HG03280 (cell line): ENCODE data around the gene SULT1C4.

Experiments
- ATAC-seq: cut with Tn5 transposase; IDR thresholded peaks from one replicate; pipeline ENCODE4 v1.9.1; 2021; ENCODE audit warnings: mild to moderate bottlenecking, moderate library complexity; ENCODE audit not compliant: unreplicated experiment

The SULT1C4 gene

DNA sequence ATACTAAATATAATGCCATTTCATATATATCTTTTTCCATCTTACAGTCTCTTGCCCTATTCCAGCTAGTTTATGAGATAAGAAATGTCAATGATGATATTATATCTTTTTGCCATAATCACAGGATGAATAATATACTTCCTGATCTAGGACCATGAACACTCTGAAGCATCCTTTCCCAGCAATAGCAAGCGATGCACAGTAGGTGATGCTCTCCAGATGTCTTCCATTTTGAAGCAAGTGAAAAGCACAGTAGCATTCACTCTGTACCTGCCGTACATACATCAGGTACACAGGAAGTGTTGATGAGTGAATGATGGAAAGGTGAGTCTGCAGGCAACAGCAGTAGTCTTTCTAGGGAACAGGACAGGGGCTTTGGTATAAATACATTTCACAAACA, 8.6 kb upstream of the SULT1C4 start:
- no peak for ATAC-seq

DNA sequence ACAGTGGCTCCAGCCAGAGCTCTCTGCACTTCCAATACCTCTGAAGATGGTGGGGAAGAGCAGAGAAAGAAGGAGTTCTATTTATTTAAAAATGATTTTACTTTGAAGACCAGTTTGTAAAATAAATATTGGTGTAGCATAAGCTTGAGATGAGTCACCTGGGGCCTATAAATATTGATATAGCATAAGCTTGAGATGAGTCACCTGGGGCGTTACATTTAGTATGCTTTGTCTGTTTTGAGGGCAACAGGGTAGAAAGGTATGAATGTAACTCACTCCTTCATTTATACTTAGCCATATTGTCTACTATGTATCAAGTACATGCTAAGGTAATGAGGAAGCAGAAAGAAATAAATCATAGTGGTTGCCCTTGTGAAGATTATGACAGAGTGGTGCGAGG, 7.7 kb upstream of the SULT1C4 start:
- ATAC-seq = no peak

DNA sequence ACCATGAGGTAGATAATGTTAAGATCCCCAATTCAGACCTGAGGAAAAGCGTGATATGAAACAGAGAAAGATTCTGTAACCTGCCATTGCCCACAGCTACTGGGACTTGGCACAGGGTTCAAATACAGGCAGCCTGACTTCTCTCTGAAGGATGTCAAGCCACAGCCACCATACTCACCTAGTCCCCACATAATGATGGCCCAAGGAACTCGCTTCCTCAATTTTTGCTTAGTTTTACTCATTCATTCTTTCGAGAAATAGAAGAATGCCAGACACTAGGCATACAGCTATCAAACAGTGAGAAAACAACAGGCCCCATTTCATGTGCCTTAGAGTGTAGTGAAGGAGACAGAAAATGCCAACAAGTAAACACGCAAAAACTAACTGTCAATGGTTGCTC, 980 bp upstream of the SULT1C4 start:
- ATAC-seq = no peak

DNA sequence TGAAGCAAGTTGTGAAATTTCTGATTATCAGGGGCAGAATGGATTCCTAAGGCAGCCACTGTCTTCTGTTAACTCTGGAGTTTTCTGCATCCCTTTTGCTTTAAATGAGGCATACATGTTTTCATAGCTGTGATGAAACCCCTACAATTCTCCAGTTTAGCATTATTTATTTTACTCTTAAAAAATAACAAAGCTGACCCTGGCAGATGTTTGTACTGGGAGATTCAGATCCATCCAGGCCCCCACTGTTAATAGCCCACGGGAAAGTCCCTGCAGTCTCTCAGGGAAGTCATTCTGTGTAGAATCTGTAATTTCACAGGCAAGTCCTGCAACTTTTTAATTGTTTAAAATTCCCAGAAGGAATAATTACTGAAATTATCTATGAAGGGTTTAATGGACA, 353 bp upstream of the SULT1C4 start:
- no peak for ATAC-seq

DNA sequence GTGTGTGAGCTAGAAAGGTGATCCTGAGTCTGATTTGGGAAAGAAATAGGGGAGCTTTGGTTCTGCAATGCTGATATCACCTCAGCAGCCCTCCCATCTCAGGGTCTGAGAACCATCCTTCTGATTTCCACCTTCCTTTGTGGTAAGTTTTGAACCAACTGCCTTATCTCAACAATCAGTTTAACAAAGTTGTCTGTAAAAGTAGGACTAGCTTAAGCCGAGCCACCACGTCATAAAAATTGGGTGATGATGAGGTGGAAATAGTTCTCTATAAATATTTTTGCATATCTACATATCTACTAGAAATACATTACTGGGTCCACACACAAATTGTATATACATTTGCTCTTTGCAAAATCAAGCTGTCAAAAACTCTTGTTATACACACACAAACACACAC, 1.1 kb downstream of the SULT1C4 start:
- no peak for ATAC-seq

DNA sequence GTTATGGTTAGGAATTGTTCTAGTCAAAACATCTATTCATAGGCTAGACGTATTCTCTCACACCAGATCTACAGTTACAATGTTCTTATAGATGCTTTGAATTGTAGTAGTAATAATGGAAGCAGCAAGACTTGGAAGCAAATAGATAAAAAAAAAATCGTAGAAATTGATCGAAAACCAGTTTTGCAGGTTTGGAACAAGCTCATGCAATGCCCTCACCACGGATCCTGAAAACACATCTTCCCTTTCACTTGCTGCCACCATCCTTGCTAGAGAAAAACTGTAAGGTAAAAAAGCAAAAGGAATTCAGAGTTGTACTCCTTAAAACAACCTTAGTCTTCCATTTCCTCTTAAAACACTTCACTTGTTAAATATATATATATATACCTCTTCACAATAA, 4.4 kb downstream of the SULT1C4 start:
- no peak for ATAC-seq

DNA sequence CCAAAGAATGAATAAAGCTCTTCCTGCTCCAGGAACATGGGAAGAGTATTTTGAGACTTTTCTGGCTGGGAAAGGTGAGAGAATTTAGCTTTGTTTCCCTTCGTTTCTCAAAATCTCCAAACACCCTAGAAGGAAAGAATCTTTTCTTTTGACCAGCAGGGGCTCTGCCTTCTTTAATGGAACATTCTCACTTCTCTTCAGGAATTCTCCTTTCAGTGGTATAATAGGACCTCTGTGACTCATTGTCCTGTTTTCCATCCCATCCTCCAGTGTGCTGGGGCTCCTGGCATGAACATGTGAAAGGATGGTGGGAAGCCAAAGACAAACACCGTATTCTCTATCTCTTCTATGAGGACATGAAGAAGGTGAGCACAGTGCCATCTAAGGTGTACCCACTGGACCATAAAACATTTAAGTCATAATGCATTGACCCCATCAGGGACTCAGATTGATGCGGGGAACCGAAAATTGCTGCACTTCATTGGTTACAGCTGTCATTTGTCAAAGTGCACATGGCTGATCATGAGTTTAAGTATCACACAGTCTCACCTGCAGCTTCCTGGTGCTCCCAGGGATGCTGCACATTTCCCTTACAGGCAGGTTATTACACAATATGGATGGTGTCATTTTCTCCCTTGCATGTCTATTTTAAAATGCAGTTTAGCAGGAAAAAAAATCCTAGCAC, 5.5 kb downstream of the SULT1C4 start:
- ATAC-seq = no peak

DNA sequence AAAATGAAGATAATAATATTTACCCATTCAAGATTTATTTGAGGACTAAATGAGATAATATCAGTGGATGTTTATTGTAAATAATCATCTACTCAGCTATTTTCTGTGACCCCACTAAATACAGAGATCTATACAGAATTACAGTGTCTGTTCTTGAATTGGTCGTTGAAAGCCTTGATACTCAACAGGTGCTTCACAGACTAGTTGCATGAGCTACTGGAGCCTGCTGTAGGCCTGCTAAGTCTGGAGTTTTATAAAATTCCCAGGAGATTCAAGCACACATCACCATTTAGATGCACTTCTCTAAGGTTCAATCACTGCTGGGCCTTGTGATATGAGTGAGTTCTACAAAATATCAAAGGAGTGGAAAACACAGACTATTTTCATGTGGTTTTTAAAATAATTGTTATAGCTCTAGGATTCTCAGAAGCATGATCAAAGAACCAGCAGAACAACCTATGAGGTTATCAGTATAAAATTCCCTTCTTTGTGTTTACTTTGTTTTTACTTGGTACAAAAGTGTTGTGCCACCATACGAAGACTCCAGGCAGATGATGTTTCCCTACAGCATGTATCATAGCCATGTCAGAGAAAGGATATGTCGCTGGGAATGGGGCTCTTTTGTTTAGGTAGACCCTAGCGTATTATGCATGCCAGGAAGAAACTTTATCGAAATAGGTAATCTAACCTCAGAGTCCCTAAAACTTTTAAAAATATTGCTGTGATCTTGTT, 7.1 kb downstream of the SULT1C4 start:
- ATAC-seq = no peak

DNA sequence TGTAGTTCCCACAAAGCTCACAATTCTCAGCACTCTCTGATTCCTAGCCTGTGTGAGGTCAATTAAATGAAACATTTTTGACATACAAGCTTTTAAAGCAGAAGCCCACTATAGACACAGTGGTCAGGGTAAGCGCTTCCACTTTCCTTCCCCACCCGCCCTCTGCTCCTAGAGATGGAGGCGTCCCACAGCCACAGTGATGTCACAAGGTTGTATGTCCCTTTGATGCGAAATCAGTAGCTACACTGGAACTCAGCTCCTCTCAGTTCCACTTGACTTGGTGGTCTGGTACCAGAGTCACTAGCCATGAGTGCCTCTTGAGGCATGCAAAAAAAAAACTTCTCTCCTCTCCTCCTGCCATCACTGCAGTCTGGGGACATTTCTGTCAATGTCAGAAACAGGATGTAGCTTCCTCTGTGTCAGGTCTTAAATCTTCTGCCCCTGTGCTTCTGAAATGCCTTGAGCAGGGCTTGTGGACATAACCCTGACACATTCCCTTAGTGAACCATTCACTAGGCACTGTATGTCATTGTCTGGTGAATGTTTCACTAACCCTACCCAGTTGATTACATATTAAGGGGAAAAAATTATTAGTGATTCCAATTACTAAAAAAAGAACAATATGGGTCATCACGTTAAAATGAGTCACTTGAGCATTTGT, 7.8 kb downstream of the SULT1C4 start:
- ATAC-seq = no peak

DNA sequence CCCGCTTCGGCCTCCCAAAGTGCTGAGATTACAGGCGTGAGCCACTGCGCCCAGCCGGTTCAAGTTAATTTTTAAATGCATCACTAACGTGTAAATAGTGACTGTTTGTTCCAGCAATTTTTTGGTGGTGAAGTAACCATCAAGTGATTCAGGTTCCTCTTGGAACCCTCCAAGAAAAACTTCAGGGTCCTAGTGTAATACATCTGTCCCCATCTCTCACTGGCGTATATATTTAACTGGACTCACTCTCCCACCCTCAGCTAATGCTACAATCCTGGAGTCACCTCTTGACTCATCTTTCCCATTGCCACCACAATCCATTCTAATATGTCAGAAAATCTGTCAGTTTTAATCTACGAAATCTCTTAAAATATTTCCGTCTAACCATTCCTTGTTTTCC, 10.3 kb downstream of the SULT1C4 start:
- no peak for ATAC-seq

DNA sequence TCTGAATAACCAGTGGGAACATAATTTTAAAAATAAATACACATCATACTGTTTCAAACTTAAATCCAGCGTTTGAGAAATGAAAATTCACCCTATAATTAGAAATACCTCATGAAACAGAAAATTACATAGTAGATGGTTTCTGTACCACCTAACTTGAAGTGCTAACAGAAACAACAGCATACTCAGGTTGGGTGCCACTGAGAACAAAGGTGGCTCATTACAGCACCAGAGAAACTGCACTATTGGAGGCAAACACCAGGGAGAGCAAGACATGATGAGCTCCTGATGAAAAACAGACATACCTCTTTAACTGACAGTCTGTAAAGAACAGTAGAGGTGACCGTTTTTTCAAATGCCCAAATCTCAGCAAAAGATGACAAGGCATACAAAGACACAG, 12.6 kb downstream of the SULT1C4 start:
- ATAC-seq = no peak

DNA sequence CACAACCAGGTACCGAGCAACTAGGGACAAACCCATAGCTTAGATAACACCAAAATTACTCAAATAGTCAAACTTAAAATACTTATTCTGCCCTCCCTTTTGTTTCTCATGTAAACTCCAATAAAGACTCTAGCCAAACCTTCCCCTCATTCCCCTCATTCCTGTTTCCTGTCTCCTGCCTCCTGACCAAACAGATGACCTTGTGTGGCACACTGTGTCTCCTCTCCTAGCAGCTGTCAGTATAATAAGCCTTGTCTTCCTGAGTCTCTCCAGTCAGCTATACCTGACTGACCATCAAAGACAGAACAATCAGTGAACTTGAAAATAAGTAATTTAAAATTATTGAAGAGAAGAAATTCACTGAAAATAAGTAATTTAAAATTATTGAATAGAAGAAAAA, 14.3 kb downstream of the SULT1C4 start:
- ATAC-seq = no peak

DNA sequence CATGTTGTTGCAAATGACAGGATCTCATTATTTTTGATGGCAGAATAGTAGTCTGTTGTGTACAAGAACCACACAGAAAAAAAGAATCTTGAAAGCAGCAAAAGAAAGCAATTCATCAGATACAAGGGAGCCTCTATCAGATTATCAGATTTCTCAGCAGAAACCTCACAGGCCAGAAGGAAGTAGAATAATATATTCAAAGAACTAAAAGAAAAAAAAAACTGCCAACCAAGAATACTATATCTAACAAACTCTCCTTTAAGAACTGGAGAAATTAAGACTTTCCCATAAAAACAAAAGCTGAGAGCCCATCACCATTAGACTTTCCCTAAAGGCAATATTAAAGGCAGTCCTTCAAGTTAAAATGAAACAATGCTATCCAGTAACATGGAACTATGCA, 15.4 kb downstream of the SULT1C4 start:
- no peak for ATAC-seq

DNA sequence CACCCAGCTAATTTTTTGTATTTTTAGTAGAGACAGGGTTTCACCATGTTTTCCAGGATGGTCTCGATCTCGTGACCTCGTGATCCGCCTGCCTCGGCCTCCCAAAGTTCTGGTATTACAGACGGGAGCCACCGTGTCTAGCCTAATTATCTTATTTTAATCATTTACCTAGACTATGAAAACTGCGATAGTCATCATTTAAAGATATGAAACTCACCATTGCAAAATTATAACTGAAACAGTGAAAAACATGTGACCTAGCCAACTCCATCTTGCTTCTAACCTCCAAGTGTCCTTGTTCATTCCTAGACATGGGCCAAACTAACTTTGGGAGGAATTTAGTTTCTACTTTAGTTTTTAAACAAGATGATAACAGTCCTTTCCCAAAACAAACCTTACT, 17.4 kb downstream of the SULT1C4 start:
- ATAC-seq = no peak

DNA sequence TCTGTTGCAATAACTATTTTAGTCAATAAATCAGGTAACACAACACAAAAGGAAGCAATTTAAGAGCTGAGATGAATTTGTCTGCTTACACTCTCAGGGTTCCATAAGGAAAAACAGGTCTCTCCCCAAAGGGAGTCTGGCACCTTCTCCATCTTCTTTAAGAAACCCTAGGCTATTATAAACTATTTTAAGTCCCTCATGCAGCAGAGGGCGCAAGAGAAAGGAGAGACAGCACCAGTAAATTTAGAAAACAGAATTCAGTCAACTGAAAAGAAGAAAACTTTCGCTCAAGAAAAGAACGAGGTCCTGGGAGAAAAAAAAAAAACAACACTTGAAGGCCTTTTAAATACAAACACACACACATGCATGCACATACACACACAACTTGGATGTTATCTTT, 19.1 kb downstream of the SULT1C4 start:
- ATAC-seq = no peak

DNA sequence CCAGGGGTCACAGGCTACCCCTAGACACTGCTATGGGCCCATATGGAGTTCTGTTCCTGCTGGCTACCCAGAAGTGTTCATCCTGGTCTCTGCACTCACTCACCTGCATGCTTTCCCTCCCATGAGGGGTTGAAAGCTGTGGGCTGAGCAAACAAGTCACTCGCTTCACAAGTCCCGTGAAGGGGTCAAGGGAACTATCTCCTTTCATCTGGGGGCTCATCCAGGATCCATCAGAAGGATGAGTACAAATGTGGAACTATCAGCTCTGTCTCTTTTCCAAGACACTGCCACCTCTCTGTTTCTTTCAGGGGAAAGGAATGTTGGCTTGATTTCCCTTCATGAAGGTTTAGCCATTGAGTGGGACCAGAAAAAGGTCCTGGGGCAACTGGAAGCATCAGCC, 21.7 kb downstream of the SULT1C4 start:
- ATAC-seq = no peak

DNA sequence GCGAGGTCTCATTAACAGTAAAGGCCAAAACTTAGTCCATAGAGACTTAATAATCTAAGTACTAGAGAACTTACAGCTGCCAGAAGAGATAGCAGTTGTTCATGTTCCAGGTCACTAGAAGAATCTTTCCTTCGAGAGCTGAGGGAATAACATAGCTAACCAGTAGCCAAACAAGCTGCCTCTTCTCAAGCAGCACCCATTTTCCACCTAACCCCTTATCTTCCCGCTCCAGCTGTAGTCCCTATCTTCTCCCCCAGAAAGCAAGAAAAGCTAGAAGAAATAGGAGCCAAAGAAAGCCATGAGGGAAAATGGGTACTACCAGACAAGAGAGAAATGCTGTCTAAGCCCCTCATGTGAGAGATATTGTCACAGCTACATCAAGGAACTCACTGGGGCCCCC, 24.0 kb downstream of the SULT1C4 start:
- no peak for ATAC-seq

DNA sequence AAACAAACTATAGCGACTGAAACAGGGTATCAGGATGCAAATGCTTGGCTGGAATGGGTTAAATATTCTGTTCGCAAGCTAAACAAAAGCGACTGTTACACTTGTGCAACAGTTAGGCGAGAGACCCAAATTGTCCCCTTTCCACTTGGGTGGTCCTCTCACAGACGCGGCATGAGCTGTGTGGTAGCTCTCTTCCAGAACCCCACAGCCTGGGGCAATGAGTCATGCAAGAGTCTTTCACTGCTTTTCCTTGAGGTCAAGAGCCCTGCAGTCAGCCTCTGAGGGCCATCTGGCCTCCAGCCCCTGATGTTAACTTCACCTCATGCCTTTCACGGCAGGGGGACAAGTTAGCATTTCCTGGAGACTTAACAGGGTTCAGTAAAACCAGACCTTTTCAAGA, 25.7 kb downstream of the SULT1C4 start:
- no peak for ATAC-seq

DNA sequence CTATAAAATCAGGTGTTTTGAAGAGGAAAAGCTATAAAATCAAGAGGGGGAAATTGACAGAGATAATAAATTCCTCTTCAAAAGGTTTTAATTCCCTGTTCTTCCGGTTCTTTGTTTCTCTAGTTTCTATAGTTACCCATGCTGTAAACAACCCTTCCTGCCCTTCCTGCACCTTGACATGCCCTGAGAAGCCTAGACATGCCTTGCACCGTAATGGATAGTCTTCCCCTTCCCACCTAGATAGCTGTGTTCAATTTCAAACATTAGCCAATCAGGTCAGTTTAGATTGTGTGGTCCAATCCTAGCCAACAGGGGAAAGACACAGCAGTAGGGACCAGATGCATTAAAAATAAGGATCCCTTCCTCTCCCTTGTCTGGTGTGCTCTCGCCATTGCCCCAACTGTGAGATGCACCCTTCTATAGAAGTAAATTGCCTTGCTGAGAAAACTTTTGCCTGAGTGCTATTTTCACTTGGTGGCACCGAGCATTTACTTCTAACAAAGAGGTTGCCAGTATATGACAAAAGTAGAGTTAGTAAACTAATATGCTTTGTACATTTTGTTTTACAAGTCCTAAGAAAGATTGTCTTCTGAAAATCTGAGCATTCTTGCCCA, 27.1 kb downstream of the SULT1C4 start:
- no peak for ATAC-seq

DNA sequence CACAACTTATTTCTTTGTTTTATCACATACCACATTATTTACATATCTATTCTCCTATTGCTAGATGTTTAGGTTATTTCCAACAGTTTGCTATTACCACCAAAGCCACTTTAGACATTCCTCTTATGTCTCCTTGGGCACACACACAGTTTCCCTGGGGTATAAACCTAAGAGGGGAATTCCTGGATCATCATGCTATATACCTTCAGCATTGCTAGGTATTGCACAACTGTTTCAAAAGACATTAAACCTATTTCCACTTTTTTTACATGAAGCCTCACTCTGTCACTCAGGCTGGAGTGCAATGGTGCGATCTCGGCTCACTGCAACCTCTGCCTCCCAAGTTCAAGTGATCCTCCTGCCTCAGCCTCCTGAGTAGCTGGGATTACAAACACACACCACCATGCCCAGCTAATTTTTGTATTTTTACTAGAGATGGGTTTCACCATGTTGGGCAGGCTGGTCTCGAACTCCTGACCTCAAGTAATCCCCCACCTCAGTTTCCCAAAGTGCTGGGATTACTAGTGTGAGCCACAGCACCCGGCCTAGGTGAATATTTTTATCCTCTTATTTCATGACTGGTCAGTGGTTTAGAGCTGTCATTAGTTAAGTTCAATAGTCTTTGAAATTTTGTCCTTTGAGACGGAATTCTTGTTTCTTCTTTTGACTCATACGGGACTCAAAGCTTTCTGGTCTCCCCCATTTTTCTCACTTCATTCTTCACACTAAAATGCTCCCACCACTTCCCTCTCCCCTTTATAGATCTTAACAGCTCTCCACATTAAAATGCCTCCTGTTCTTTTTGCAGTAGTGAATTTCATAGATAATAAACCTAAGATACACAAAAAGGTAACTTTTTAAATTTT, 30.3 kb downstream of the SULT1C4 start:
- no peak for ATAC-seq

DNA sequence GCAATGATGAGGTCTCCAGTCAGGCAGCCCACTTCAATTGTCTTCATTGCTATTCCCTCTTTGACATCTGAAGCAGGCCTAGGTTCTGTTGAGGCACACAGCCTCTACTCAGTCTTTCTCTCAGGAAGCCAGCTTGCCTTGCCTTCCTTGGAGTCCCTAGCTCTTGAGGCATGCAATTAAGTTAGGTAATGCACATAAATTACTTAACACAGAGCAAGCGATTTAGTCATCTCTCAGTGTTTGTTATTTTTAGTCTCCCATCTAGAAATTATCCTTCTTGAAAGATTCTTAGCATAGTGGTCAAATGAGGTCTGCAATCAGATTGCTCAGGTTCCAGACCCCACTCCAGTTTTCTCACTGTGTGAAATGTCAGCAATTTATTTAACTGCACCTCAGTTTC, 32.0 kb downstream of the SULT1C4 start:
- no peak for ATAC-seq
